Spleen (tissue), 11 donors: ENCODE data around the gene OSBPL7. TPM values are rescaled to one million over a fixed set of nuclear protein-coding genes. Genes with fewer than 3 reads are reported as not detected.
A peak's percentile ranks its signal among the peaks of the same experiment; 100 is the strongest.

Experiments
- DNase-seq: peaks from one replicate; pipeline ENCODE4 v3.0.0-alpha.2; 2020
- H3K27ac ChIP-seq, 8 donors: fragments of 200-600 bp; sonication (generic) in 7 of 8; 1 replicate in 4 of 8; 2 replicates in 4 of 8; pipeline versions ENCODE4 v1.5.0 to v1.8.0; 2016 to 2021; ENCODE audit warnings: inconsistent platforms in 4 of 8, mild to moderate bottlenecking in 4 of 8, moderate library complexity in 1 of 8
- H3K27me3 ChIP-seq, 7 donors: fragments of 200-600 bp; sonication (generic) in 6 of 7; replicated peaks in 1 of 7; 1 replicate in 4 of 7; 2 replicates in 3 of 7; pipeline versions ENCODE4 v1.5.0 to v1.8.0; 2016 to 2021; ENCODE audit warnings: inconsistent platforms in 3 of 7, mild to moderate bottlenecking in 1 of 7
- H3K36me3 ChIP-seq, 6 donors: fragments of 200-600 bp; sonication (generic) in 5 of 6; 1 replicate in 4 of 6; 2 replicates in 2 of 6; pipeline versions ENCODE4 v1.5.0 to v1.8.0; 2016 to 2021; ENCODE audit warnings: inconsistent platforms in 2 of 6
- H3K4me1 ChIP-seq, 6 donors: fragments of 200-600 bp; sonication (generic) in 5 of 6; 1 replicate in 3 of 6; 2 replicates in 3 of 6; pipeline versions ENCODE4 v1.5.0 to v1.8.0; 2016 to 2021; ENCODE audit warnings: inconsistent platforms in 3 of 6
- H3K4me3 ChIP-seq, 8 donors: fragments of 200-600 bp; sonication (generic) in 7 of 8; 1 replicate in 4 of 8; 2 replicates in 4 of 8; pipeline versions ENCODE4 v1.5.0 to v1.8.0; 2016 to 2021; ENCODE audit warnings: inconsistent platforms in 4 of 8, mild to moderate bottlenecking in 4 of 8, moderate library complexity in 2 of 8
- H3K9me3 ChIP-seq, 8 donors: fragments of 200-600 bp; sonication (generic) in 7 of 8; 1 replicate in 4 of 8; 2 replicates in 4 of 8; pipeline versions ENCODE4 v1.5.0 to v1.8.0; 2016 to 2021; ENCODE audit warnings: inconsistent platforms in 4 of 8
- POLR2A ChIP-seq, 3 donors: fragments of 450-650 bp; IDR thresholded peaks; one replicate each; pipeline ENCODE4 v1.5.1; 2017; ENCODE audit warnings: antibody characterized with exemption in 3 of 3, mild to moderate bottlenecking in 1 of 3
- POLR2AphosphoS5 ChIP-seq, 3 donors: sonication (generic); formaldehyde crosslinking; IDR thresholded peaks; one replicate each; pipeline ENCODE4 v1.5.1; 2017; ENCODE audit warnings: antibody characterized with exemption in 3 of 3
- WGBS, 5 donors: extraction: QIAGEN DNeasy Blood & Tissue Kit in 3 of 5; methylation state at CpG; one replicate each; pipeline versions ENCODE4 v1.1.5 to v1.1.7; 2013 to 2018; 5-methylcytosine and 5-hydroxymethylcytosine counted together
- intact Hi-C: fragments of 100-400 bp; cut with DNase I; formaldehyde crosslinking; loops from one replicate; pipeline ENCODE4 v1.15.0; 2023; ENCODE audit warnings: low total_unique reads
- polyA plus RNA-seq, 3 donors: library from polyadenylated mRNA; stranded (reverse); fragments of 200-250 nt; gene quantifications; one replicate each; pipeline ENCODE4 v1.2.1, GENCODE V29; 2013
- total RNA-seq, 7 donors: library from RNA; depleted of rRNA in 3 of 7; stranded (reverse); fragments of >200 nt in 3 of 7; fragmentation: NEBNext Ultra II Directional in 4 of 7; extraction: Animal tissue kit (Norgen Biotek cat#: 25700) in 4 of 7; gene quantifications; one replicate each; pipeline versions ENCODE4 v1.1.0 to v1.2.1, GENCODE V29; 2016 to 2021
- TF ChIP-seq, protein P1 (sequence below), 11 experiments: fragments of 200-600 bp in 7 of 11; fragments of 450-650 bp in 4 of 11; sonication (generic) in 4 of 11; IDR thresholded peaks in 8 of 11; conservative IDR thresholded peaks in 3 of 11; 1 replicate in 7 of 11; 2 replicates in 4 of 11; pipeline versions ENCODE4 v1.4.0 to v1.8.0; 2016 to 2021; ENCODE audit warnings: antibody characterized with exemption in 11 of 11, inconsistent platforms in 4 of 11, mild to moderate bottlenecking in 1 of 11
- donor health status: healthy with polysubstance abuse.
- donor health status: DM: no; HTN: no; CAD: no; lungs with moderate emphysema.
- donor health status: DM: no; HTN: no; CAD: no.
- donor health status: Bipolar disorder and iron deficiency.
- donor health status: healthy.
- donor health status: DM: no; HTN: no; CAD: no.
- donor health status: DM: yes; HTN: yes; CAD: no.

The OSBPL7 gene
- total and polyA plus RNA-seq, 10 donors, result 7.7 to 33.3 (median 22.3) TPM

DNA sequence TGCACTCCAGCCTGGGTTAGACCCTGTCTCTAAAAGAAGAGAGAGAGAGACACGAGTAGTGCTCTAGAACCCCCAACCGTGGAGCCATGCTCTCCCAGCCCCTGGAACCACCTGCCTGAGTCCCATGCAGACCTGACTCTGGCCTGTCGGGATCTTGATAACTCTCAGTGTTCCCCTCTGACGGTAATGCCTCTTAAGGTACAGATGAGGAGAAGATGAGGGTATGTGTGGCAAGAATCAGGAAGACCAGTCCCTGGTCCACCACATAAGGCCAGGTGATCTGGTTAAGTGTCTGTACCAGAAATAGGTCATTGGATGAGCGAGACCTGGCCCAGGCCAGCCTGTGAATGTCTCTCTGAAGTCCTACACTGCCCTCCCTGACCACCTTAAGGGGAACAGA, 18.4 kb downstream of the OSBPL7 start:
- DNase-seq, result no peak
- intact Hi-C loops, result loop anchor here (10.0 kb wide), 1 partner anchor 128 kb away; no protein-coding TSS in a partner anchor
- no peaks in the 10 kb centered on the region for H3K9me3 ChIP-seq

DNA sequence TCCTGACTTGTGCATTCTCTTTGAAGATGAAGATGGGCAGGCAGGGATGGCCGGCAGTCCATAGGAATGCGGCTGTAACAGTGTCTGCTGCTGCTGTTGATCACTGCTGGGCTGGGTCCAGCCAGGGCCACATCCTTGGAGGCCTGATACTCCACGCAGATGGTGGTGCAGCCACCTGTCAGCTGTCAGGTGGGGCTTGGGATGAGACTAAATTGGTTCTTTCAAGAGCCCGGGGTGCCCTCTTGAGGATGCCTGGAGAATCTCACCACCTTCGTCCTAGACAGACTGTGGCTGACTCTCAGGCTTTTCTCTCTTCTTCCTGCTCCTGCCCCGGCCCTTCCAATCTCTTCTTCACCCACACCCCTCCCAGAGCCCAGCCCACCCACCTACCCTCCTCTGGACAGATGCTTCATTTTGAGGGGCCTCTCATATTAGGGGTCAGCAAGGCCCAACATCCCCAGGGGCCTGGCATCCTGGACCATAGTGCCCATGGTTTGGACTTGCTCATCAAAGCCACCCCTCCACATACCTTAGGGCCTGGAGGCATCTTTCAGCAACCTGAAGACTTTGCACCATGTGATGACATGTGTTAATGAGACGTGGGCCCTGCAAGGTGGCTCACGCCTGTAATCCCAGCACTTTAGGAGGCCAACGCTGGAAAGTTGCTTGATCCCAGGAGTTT, 19.1 kb downstream of the OSBPL7 start:
- intact Hi-C loops, result loop anchor here (10.0 kb wide), 1 partner anchor 128 kb away; no protein-coding TSS in a partner anchor

More for the DNA sequence above, 18.4 kb downstream of the OSBPL7 start:
- Histone ChIP-seq H3K4me3 (no peak overlapping the region), H3K27me3 (no peaks in the 10 kb centered on the region), H3K27ac (no peak overlapping the region), H3K36me3 (peaks cover 0 to 23% (median 18%) of the 10 kb centered on the region in 6 donors), H3K4me1 (no peaks in the 10 kb centered on the region)
- 51 to 82% (median 55%) methylated on average over 4 to 5 of the region's 5 CpGs for WGBS, 5 donors
- TF ChIP-seq, protein P1, sequence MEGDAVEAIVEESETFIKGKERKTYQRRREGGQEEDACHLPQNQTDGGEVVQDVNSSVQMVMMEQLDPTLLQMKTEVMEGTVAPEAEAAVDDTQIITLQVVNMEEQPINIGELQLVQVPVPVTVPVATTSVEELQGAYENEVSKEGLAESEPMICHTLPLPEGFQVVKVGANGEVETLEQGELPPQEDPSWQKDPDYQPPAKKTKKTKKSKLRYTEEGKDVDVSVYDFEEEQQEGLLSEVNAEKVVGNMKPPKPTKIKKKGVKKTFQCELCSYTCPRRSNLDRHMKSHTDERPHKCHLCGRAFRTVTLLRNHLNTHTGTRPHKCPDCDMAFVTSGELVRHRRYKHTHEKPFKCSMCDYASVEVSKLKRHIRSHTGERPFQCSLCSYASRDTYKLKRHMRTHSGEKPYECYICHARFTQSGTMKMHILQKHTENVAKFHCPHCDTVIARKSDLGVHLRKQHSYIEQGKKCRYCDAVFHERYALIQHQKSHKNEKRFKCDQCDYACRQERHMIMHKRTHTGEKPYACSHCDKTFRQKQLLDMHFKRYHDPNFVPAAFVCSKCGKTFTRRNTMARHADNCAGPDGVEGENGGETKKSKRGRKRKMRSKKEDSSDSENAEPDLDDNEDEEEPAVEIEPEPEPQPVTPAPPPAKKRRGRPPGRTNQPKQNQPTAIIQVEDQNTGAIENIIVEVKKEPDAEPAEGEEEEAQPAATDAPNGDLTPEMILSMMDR (IDR thresholded peaks at IDR 0.05 in 8 of 11, conservative IDR thresholded peaks at IDR 0.05 in 3 of 11), result no peak
- TF ChIP-seq POLR2AphosphoS5 (IDR thresholded peaks at IDR 0.05) (no peak), POLR2A (IDR thresholded peaks at IDR 0.05) (no peak)

GRCh38 chr17:47801906-47802305, 19.7 kb downstream of the OSBPL7 start:
- no peaks in the 10 kb centered on the region for H3K4me1 ChIP-seq
- TF ChIP-seq, protein P1 (IDR thresholded peaks at IDR 0.05 in 8 of 11, conservative IDR thresholded peaks at IDR 0.05 in 3 of 11), result no peak
- no peak for TF ChIP-seq POLR2AphosphoS5 (IDR thresholded peaks at IDR 0.05)
- no peak for TF ChIP-seq POLR2A (IDR thresholded peaks at IDR 0.05)
- intact Hi-C loops, result loop anchor here (10.0 kb wide), 1 partner anchor 127 kb away; no protein-coding TSS in a partner anchor
- H3K27me3 ChIP-seq, result peaks cover 0 to under 1% (median 0%) of the 10 kb centered on the region in 7 donors
- WGBS, 5 donors, result 45 to 66% (median 57%) methylated on average over 6 of the region's 6 CpGs
- H3K9me3 ChIP-seq, result no peaks in the 10 kb centered on the region
- H3K27ac ChIP-seq, result no peak overlapping the region
- H3K36me3 ChIP-seq, result peaks cover 0 to 10% (median 5%) of the 10 kb centered on the region in 6 donors
- H3K4me3 ChIP-seq, result no peak overlapping the region
- no peak for DNase-seq

More for the DNA sequence above, 19.1 kb downstream of the OSBPL7 start:
- no peaks in the 10 kb centered on the region for H3K4me1 ChIP-seq
- 34 to 38% (median 35%) methylated on average over 7 to 9 of the region's 9 CpGs for WGBS, 5 donors
- DNase-seq, result no peak
- peaks cover 0 to 16% (median 11%) of the 10 kb centered on the region in 6 donors for H3K36me3 ChIP-seq
- no peak overlapping the region for H3K4me3 ChIP-seq
- TF ChIP-seq, protein P1 (IDR thresholded peaks at IDR 0.05 in 8 of 11, conservative IDR thresholded peaks at IDR 0.05 in 3 of 11), result peak in 10 of 11 experiments; percentile 4 to 72 (median 54)
- TF ChIP-seq POLR2AphosphoS5 (IDR thresholded peaks at IDR 0.05) (no peak), POLR2A (IDR thresholded peaks at IDR 0.05) (no peak)
- H3K9me3 ChIP-seq, result no peaks in the 10 kb centered on the region
- no peaks in the 10 kb centered on the region for H3K27me3 ChIP-seq
- H3K27ac ChIP-seq, result no peak overlapping the region

DNA sequence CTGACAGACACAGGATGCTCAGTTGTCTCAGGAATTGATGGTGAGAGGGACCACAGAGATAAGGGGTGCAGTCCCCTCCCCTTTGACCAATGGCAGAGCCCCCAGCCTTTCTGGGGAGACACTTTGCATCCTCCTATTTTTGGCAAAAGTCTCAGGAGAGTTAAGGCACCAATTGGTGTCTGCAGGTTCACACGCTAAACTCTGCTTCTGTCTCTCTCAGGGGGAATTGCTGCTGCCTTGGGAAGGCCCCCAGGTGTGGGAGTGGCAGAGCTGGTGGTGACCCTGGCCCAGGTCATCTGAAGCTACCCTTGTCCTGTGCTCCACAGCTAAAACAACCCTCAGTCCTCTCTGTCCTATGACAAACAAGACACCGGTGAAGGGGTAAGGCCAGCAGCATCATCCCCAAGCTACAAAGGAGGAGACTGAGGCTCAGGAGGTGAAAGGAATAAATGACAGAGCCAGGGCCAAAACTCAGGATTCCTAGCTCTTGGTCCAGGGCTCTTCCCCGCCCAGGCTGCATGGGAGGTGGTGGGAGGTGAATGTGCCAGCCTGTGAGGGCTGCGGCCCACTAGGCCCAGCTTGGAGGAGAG, 20.3 kb downstream of the OSBPL7 start:
- no peak for TF ChIP-seq POLR2A (IDR thresholded peaks at IDR 0.05)
- no peak for TF ChIP-seq POLR2AphosphoS5 (IDR thresholded peaks at IDR 0.05)
- TF ChIP-seq, protein P1 (IDR thresholded peaks at IDR 0.05 in 8 of 11, conservative IDR thresholded peaks at IDR 0.05 in 3 of 11), result no peak
- 70 to 93% (median 85%) methylated on average over 3 to 4 of the region's 4 CpGs for WGBS, 5 donors
- intact Hi-C loops, result loop anchor here (10.0 kb wide), 1 partner anchor 126 kb away; no protein-coding TSS in a partner anchor
- DNase-seq, result no peak
- Histone ChIP-seq H3K36me3 (peaks cover 0 to 4% (median 0%) of the 10 kb centered on the region in 6 donors), H3K4me3 (no peak overlapping the region), H3K27ac (no peak overlapping the region), H3K9me3 (no peaks in the 10 kb centered on the region), H3K27me3 (peaks cover 0 to 7% (median 0%) of the 10 kb centered on the region in 7 donors), H3K4me1 (no peaks in the 10 kb centered on the region)
